WI38 (cell line): ENCODE results near the gene KRTAP10-5.

ENCODE experiments used
- H3K4me3 ChIP-seq: 2 replicates; pipeline ENCODE4 v1.5.1; 2011; ENCODE audit warnings: low read depth, mild to moderate bottlenecking, control low read depth, low read length
- TF ChIP-seq, protein P1 (sequence below): IDR thresholded peaks from 2 replicates; pipeline ENCODE4 v1.5.1; 2012; ENCODE audit warnings: low read depth, mild to moderate bottlenecking, control low read depth, low read length

Gene KRTAP10-5

GRCh38 chr21:44599264-44600029 lies 19.0 kb upstream of the KRTAP10-5 start:
- no peak overlapping the region for H3K4me3 ChIP-seq
- TF ChIP-seq, protein P1, sequence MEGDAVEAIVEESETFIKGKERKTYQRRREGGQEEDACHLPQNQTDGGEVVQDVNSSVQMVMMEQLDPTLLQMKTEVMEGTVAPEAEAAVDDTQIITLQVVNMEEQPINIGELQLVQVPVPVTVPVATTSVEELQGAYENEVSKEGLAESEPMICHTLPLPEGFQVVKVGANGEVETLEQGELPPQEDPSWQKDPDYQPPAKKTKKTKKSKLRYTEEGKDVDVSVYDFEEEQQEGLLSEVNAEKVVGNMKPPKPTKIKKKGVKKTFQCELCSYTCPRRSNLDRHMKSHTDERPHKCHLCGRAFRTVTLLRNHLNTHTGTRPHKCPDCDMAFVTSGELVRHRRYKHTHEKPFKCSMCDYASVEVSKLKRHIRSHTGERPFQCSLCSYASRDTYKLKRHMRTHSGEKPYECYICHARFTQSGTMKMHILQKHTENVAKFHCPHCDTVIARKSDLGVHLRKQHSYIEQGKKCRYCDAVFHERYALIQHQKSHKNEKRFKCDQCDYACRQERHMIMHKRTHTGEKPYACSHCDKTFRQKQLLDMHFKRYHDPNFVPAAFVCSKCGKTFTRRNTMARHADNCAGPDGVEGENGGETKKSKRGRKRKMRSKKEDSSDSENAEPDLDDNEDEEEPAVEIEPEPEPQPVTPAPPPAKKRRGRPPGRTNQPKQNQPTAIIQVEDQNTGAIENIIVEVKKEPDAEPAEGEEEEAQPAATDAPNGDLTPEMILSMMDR = no peak

GRCh38 chr21:44598061-44598460 lies 17.7 kb upstream of the KRTAP10-5 start:
- TF ChIP-seq, protein P1 = no peak
- H3K4me3 ChIP-seq = no peak overlapping the region

GRCh38 chr21:44596068-44596725 lies 15.8 kb upstream of the KRTAP10-5 start:
- H3K4me3 ChIP-seq = no peak overlapping the region
- TF ChIP-seq, protein P1 = no peak

GRCh38 chr21:44595524-44595923 lies 15.1 kb upstream of the KRTAP10-5 start:
- H3K4me3 ChIP-seq = no peak overlapping the region
- TF ChIP-seq, protein P1 = no peak

- TF ChIP-seq, protein P1 = no peak
- no peak overlapping the region for H3K4me3 ChIP-seq
These were observed 14.1 kb upstream of the KRTAP10-5 start for GRCh38 chr21:44594406-44594916.

DNA sequence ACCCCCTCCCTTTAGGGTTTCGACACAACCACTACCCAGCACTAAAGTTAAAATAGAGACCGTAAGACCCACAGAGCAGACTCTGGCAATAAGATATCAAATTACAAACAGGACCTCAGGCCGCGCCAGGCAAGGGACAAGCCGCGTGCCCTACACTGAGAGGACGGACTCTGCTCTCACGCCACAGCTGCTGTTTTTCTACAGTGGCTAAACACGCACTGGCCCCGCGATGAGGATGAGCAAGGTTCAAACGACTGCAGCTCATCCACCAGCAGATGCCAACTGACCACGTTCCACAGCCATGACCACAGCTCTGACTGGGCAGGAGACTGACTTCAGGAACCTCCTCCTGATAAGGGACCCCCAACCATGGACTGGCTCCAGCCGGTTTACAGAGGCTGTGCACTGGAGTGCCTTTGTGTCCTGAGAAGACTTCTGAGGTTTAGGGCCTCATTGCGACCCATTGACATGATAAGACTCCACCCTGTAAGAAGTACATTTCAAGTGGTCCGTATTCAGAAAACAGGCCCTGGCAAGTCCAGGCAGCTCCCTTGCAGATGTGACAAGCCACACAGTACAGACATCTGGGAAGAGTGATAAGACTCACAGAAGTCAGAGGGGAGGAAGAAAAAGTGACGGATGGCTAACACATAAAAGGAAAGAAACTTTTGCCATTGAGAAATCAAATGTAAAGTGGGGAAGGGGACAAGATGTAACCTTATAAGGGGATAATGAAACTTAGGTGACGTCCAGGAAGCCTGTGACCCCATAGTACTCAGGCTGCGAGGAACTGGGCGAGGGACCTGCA lies 13.4 kb upstream of the KRTAP10-5 start:
- TF ChIP-seq, protein P1 = no peak
- H3K4me3 ChIP-seq = no peak overlapping the region
